Tibial nerve (tissue), 4 donors: ENCODE results near the gene ROGDI.

Source experiments
- EP300 ChIP-seq, 2 donors: sonication (generic); formaldehyde crosslinking; IDR thresholded peaks; one replicate each; pipeline ENCODE4 v1.6.1; 2017; ENCODE audit warnings: antibody characterized with exemption in 2 of 2, mild to moderate bottlenecking in 1 of 2
- POLR2A ChIP-seq, 2 donors: fragments of 450-650 bp; IDR thresholded peaks; one replicate each; pipeline ENCODE4 v1.6.1; 2017; ENCODE audit warnings: antibody characterized with exemption in 2 of 2, mild to moderate bottlenecking in 2 of 2, moderate library complexity in 2 of 2
- TF ChIP-seq, protein P1 (sequence below), 5 experiments: fragments of 200-600 bp in 3 of 5; fragments of 450-650 bp in 2 of 5; sonication (generic) in 3 of 5; IDR thresholded peaks; one replicate each; pipeline ENCODE4 v1.5.1; 2016 to 2019; ENCODE audit warnings: antibody characterized with exemption in 5 of 5, mild to moderate bottlenecking in 3 of 5, moderate library complexity in 2 of 5

DNA sequence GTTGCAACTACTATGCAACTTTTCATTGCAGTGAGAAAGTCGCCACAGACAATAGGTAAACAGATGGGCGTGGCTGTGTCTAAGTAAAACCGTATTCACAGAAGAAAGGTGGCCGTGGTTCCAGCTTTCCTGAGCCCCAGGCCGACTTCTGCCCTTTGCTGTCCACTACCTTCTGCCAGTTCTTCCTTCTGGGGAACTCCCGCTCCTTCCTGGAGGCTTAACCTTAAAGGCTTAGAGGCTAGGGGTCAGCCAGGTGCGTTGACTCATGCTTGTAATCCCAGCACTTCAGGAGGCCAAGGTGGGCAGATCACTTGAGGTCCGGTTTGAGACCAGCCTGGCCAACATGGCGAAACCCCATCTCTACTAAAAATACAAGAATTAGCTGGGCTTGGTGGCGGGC, 12.2 kb downstream of the ROGDI start:
- TF ChIP-seq, protein P1, sequence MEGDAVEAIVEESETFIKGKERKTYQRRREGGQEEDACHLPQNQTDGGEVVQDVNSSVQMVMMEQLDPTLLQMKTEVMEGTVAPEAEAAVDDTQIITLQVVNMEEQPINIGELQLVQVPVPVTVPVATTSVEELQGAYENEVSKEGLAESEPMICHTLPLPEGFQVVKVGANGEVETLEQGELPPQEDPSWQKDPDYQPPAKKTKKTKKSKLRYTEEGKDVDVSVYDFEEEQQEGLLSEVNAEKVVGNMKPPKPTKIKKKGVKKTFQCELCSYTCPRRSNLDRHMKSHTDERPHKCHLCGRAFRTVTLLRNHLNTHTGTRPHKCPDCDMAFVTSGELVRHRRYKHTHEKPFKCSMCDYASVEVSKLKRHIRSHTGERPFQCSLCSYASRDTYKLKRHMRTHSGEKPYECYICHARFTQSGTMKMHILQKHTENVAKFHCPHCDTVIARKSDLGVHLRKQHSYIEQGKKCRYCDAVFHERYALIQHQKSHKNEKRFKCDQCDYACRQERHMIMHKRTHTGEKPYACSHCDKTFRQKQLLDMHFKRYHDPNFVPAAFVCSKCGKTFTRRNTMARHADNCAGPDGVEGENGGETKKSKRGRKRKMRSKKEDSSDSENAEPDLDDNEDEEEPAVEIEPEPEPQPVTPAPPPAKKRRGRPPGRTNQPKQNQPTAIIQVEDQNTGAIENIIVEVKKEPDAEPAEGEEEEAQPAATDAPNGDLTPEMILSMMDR (IDR thresholded peaks at IDR 0.05) = no peak
- TF ChIP-seq EP300 (IDR thresholded peaks at IDR 0.05) = no peak
- no peak for TF ChIP-seq POLR2A (IDR thresholded peaks at IDR 0.05)
